ENCODE results near the gene TFAP2C.

- TF ChIP-seq CTCF (IDR thresholded peaks at IDR 0.05) (no peak), POLR2A (IDR thresholded peaks at IDR 0.05) (no peak)
These were observed 27.5 kb downstream of the TFAP2C start for GRCh38 chr20:56656632-56657031.
